ENCODE results near the gene IL17REL. TPM values are rescaled to one million over a fixed set of nuclear protein-coding genes. Genes with fewer than 3 reads are reported as not detected.

IL17REL gene
- total and polyA plus RNA-seq, 2 of the 13 experiments (the other 11 are each of a cell fraction or from before 2014, with no cell fraction given), result not detected

DNA sequence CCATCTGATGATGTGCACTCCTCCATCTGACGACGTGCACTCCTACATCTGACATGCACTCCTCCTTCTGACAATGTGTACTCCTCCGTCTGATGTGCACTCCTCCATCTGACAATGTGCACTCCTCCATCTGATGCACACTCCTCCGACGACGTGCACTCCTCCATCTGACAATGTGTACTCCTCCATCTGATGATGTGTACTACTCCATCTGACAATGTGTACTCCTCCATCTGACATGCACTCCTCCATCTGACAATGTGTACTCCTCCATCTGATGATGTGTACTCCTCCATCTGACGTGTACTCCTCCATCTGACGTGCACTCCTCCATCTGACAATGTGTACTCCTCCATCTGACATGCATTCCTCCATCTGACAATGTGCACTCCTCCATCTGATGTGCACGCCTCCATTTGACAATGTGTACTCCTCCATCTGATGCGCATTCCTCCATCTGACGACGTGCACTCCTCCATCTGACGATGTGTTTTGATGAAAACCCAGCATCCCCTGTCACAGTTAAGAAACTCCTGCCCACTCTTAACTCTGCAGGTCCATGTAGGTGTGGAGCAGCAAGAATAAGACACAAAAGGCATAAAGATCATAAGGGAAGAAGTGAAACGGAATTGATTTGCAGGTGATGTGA is 9.7 kb upstream of the IL17REL start:
- Histone ChIP-seq H2AFZ (ENCODE audit: low read length) (no peak overlapping the region), H3K4me1 (ENCODE audit: insufficient read depth, low read length) (no peaks in the 10 kb centered on the region), H4K20me1 (ENCODE audit: insufficient read depth, low read length) (no peaks in the 10 kb centered on the region), H3K4me3 (replicated peaks in 1 of 3; ENCODE audit: insufficient read depth in 1 of 3, low read depth in 2 of 3, low read length in 3 of 3) (no peak overlapping the region), H3K27me3 (ENCODE audit: control insufficient read depth in 1 of 2, insufficient read depth in 2 of 2, low read length in 2 of 2) (peaks cover 3 to 38% of the 10 kb centered on the region in 2 experiments; a peak in 4 of 5 replicates), H3K9me3 (ENCODE audit: low read length) (no peaks in the 10 kb centered on the region), H3K79me2 (ENCODE audit: insufficient read depth, low read length) (no peaks in the 10 kb centered on the region), H3K36me3 (replicated peaks in 1 of 2; ENCODE audit: control insufficient read depth in 1 of 2, insufficient read depth in 2 of 2, low read length in 2 of 2) (no peaks in the 10 kb centered on the region), H3K9ac (ENCODE audit: insufficient read depth, low read depth, low read length) (no peak overlapping the region), H3K27ac (ENCODE audit: extremely low read length, insufficient read depth, low read length) (no peak overlapping the region), H3K4me2 (ENCODE audit: low read depth, low read length) (no peak overlapping the region)
- POLR2A ChIA-PET, result no interaction called here
- in situ Hi-C loops (cut with HindIII; ENCODE audit: extremely low pct_ligation_motif_present, low pct_unique_long_range_greater_than_20kb), result no loop called here
- intact Hi-C loops (cut with micrococcal nuclease; ENCODE audit: unreplicated experiment), result no loop called here
- WGBS (ENCODE audit: low lambda C conversion rate), result 61% methylated on average over 14 of the region's 14 CpGs
- ATAC-seq, result no peak
- no peak for FAIRE-seq
- no peak for DNase-seq (ENCODE audit: low spot score)
- CTCF ChIA-PET (ENCODE audit: low intra/inter-chr PET ratio, low total read pairs), result no interaction called here
- no peak for TF ChIP-seq MAZ (IDR thresholded peaks at IDR 0.05; ENCODE audit: borderline replicate concordance, low read depth, low read length)
- no peak for TF ChIP-seq MAZ (CRISPR knock-in tag; IDR thresholded peaks at IDR 0.05; ENCODE audit: low read depth)
- no peak for TF ChIP-seq MEIS1 (CRISPR knock-in tag; IDR thresholded peaks at IDR 0.05; ENCODE audit: borderline replicate concordance)
- TF ChIP-seq JUND (CRISPR knock-in tag; IDR thresholded peaks at IDR 0.05), result no peak
- no peak for TF ChIP-seq U2AF1 (optimal IDR thresholded peaks at IDR 0.05; ENCODE audit: low read depth, low read length)
- peak; percentile 94 for TF ChIP-seq ZSCAN22 (CRISPR knock-in tag; IDR thresholded peaks at IDR 0.05)
- no TSS peak for BruUV-seq (replicated peaks)

DNA sequence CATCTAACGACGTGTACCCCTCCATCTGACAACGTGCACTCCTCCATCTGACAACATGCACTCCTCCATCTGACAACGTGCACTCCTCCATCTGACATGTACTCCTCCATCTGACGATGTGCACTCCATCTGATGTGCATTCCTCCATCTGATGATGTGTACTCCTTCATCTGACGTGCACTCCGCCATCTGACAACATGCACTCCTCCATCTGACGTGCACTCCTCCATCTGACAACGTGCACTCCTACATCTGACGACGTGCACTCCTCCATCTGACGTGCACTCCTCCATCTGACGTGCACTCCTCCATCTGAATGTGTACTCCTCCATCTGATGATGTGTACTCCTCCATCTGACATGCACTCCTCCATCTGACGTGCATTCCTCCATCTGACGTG is 8.0 kb upstream of the IL17REL start:
- POLR2A ChIA-PET, result no interaction called here

More for the DNA sequence above, 8.0 kb upstream of the IL17REL start:
- Histone ChIP-seq H2AFZ (ENCODE audit: low read length) (no peak overlapping the region), H3K9me3 (ENCODE audit: low read length) (no peaks in the 10 kb centered on the region), H3K27ac (ENCODE audit: extremely low read length, insufficient read depth, low read length) (no peak overlapping the region), H3K36me3 (replicated peaks in 1 of 2; ENCODE audit: control insufficient read depth in 1 of 2, insufficient read depth in 2 of 2, low read length in 2 of 2) (no peaks in the 10 kb centered on the region), H3K4me1 (ENCODE audit: insufficient read depth, low read length) (no peaks in the 10 kb centered on the region), H3K9ac (ENCODE audit: insufficient read depth, low read depth, low read length) (no peak overlapping the region), H3K4me2 (ENCODE audit: low read depth, low read length) (no peak overlapping the region), H3K4me3 (replicated peaks in 1 of 3; ENCODE audit: insufficient read depth in 1 of 3, low read depth in 2 of 3, low read length in 3 of 3) (no peak overlapping the region), H3K79me2 (ENCODE audit: insufficient read depth, low read length) (no peaks in the 10 kb centered on the region), H4K20me1 (ENCODE audit: insufficient read depth, low read length) (no peaks in the 10 kb centered on the region), H3K27me3 (ENCODE audit: control insufficient read depth in 1 of 2, insufficient read depth in 2 of 2, low read length in 2 of 2) (peaks cover 7 to 42% of the 10 kb centered on the region in 2 experiments; a peak in 4 of 5 replicates)
- ATAC-seq (no peak), DNase-seq (ENCODE audit: low spot score) (no peak), FAIRE-seq (no peak)
- 23% methylated on average over 15 of the region's 15 CpGs for WGBS (ENCODE audit: low lambda C conversion rate)
- no TSS peak for BruUV-seq (replicated peaks)
- TF ChIP-seq SNAI1 (CRISPR knock-in tag; IDR thresholded peaks at IDR 0.05; ENCODE audit: borderline replicate concordance), result no peak
- TF ChIP-seq STAG1 (CRISPR knock-in tag; IDR thresholded peaks at IDR 0.05), result no peak
- TF ChIP-seq, protein P1, sequence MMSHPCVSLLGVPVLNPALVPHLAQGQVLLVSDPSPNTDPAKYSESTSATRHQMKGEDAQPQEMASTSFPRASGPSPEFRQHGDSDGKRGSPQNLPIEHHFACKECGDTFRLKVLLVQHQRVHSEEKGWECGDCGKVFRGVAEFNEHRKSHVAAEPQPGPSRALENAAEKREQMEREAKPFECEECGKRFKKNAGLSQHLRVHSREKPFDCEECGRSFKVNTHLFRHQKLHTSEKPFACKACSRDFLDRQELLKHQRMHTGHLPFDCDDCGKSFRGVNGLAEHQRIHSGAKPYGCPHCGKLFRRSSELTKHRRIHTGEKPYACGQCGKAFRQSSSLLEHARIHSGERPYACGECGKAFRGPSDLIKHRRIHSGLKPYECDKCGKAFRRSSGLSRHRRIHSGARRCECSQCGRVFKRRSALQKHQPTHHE (CRISPR knock-in tag; IDR thresholded peaks at IDR 0.05; ENCODE audit: borderline replicate concordance), result no peak
- TF ChIP-seq ZSCAN22 (CRISPR knock-in tag; IDR thresholded peaks at IDR 0.05), result peak; percentile 95
- TF ChIP-seq ZFP36 (IDR thresholded peaks at IDR 0.05; ENCODE audit: borderline replicate concordance, low read depth, low read length, partially characterized antibody), result peak; percentile 21
- TF ChIP-seq TOE1 (CRISPR knock-in tag; IDR thresholded peaks at IDR 0.05), result no peak
- TF ChIP-seq KDM6A (CRISPR knock-in tag; IDR thresholded peaks at IDR 0.05; ENCODE audit: low read depth), result no peak
- intact Hi-C loops (cut with micrococcal nuclease; ENCODE audit: unreplicated experiment) (no loop called here), in situ Hi-C loops (cut with HindIII; ENCODE audit: extremely low pct_ligation_motif_present, low pct_unique_long_range_greater_than_20kb) (no loop called here)
- CTCF ChIA-PET (ENCODE audit: low intra/inter-chr PET ratio, low total read pairs), result no interaction called here

Measured in HepG2 (cell line).